MM.1S (cell line): ENCODE measurements around the gene DENND1A.

Experiments
- CTCF ChIP-seq: fragments of 300-600 bp; sonication (generic); IDR thresholded peaks from 2 replicates; pipeline ENCODE4 v1.5.1; 2016; ENCODE audit warnings: antibody characterized with exemption, low read length, mixed read lengths
- EZH2 ChIP-seq: fragments of 300-600 bp; sonication (generic); optimal IDR thresholded peaks from 2 replicates; pipeline ENCODE3; 2017; ENCODE audit warnings: low read depth, mild to moderate bottlenecking, antibody characterized with exemption, low read length, mixed read lengths

- TF ChIP-seq CTCF (no peak), EZH2 (no peak)
These were observed 559.8 kb downstream of the DENND1A start for GRCh38 chr9:123370108-123370507.
